GM18861 (cell line): ENCODE measurements around the gene LILRB4.
"Not testable (repeated sequence)": the region's sequence is repeated elsewhere in the genome, so short reads cannot be mapped to it uniquely, and the experiment has no call there.

ENCODE experiments used
- ATAC-seq: cut with Tn5 transposase; IDR thresholded peaks from one replicate; pipeline ENCODE4 v1.9.1; 2021; ENCODE audit not compliant: unreplicated experiment

The LILRB4 gene

DNA sequence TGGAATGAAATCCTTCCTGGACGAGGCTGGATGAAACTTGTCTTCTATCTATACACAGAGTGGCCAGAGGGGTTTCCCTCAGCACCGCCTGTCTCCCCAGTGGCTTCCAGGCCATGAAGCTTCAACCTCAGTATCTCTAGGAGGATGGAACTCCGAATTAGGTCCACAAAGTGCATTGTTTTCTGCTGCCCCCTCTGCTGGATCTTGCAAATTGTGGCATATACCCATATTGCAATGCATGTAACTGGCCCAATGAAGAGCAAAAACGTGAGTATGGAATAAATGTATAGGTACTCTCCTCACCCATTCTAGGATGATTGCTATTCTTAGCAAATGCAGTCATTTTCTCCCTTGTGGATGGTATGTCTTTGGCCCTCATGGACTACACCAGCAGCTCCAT is 14.7 kb upstream of the LILRB4 start:
- no peak for ATAC-seq

DNA sequence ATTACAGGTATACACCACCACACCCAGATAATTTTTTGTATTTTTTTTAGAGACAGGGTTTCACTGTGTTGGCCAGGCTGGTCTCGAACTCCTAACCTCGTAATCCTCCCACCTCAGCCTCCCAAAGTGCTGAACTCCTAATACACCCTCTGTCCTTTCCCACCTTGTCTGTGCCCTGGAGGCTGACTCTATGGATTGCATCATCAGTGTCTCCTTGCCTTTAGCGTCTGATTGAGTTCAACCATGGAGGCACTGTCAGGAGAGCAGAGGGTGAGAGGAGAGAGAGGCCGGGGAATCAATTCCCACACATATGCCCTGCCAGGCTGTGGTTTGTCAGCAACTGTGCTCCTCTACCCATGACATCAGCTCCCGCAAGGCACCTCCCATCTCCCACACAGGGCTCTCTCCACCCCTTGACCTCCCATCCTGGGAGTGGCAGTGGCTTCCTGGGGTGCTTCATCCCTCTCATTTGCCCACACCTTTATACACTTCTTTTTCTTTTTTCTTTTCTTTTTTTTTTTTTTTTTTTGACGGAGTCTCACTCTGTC is 12.6 kb upstream of the LILRB4 start:
- no peak for ATAC-seq

DNA sequence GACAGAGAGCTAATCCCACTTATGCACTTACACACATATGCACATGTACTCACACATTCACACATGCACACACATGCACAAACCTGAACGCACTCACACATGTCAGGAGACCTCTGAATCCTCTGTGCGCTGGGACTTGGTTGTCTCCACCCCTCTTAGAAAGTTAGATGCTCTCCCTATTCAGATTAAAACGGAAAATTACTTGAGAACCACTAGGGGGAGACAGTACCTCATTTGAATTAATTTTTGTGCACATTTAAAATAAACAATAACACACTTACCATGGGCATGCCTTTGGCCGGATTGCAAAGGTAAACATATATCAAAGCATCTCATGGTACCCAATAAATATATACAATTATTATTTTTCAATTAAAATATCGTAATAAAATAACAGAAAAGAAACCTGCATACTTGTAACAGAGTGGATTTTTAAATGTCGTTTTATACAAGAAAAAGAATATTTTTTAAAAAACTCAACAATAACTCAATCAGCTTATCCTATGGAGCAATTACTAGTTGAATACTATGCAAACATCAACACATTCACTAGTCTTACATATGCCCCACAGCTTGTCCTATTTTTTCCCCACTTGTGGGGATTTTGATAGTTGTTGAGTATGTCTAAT is 9.5 kb upstream of the LILRB4 start:
- ATAC-seq, result no peak

DNA sequence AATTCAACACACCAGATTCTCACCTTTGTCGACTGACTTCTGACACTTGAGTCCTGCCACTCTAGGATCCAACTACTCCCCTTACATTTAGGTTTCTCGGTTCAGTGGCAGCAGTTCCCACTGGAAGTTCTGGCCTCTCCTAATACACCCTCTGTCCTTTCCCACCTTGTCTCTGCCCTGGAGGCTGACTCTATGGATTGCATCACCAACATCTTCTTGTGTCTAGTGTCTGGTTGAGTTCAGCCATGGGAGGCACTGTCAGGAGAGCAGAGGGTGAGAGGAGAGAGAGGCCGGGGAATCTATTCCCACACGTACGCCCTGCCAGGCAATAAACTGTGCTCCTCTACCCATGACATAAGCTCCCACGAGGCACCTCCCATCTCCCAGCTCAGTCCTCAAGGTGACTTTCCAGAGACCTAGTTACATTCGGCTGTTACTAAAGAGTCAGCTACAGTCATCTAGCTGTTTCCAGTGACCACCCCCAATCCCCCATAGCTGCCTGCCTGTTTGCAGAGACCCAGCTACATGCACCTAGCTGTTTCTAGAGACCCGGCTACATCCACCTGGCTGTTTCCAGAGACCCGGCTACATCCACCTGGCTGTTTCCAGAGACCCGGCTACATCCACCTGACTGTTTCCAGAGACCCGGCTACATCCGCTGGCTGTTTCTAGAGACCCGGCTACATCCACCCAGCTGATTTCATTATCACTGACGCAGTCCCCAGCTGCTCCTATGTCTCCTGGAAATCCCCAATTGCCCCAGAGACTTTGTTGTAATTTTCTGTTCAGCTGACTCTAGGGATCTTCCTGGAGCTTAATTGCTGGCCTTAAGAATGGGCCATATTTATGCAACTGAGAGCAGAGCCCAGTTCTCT is 8.1 kb upstream of the LILRB4 start:
- no peak for ATAC-seq

DNA sequence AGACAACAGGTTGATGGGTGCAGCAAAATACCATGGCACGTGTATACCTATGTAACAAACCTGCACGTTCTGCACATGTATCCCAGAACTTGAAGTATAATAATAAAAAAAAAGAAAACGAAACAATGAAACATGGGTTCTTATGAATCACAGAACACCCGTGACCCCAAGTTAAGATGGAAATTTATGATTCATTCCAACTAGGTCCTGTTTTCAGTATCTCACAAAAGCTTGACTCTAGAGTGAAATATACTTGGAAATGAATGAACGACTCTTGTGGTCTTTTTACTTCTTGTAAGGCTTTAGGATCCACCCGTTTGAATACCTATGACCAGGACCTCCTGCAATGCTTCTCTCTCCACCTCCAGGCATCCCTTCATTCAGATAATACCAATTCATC is 3.5 kb upstream of the LILRB4 start:
- no peak for ATAC-seq

DNA sequence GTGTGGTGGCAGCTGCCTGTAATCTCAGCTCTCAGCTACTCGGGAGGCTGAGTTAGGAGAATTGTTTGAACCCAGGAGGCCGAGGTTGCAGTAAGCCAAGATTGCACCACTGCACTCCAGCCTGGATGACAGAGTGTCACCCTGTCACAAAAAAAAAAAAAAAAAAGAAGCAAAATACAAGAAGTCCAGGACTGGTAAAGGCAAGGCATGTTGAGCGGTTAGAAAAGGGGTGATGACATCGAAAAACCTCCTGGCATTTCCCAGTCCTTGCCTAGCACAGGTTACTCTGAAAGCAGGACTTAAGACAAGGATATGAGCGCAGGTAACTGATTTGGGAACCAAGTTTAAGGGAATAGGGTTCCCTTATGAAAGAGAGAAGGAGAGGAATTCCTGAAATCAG is 2.5 kb upstream of the LILRB4 start:
- no peak for ATAC-seq

DNA sequence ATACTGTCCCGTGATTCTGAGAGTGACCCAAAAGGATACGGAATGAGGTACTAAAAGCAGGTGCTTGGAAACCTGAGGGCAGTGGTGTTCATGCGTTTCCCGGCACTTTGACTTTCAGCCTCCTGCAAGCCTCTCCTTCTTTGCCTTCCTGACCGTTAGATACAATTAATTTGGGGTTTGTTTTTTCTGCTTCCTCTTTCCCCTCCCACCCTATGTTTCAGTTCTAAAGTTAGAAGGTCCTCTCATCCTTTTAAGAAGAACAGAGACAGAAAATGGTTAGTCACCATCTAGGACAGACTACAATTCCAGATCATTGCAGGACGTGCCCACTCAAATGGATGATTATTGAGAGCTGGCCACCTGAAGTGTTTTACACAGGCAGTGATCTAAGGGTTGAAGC is 1.8 kb upstream of the LILRB4 start:
- ATAC-seq, result no peak

DNA sequence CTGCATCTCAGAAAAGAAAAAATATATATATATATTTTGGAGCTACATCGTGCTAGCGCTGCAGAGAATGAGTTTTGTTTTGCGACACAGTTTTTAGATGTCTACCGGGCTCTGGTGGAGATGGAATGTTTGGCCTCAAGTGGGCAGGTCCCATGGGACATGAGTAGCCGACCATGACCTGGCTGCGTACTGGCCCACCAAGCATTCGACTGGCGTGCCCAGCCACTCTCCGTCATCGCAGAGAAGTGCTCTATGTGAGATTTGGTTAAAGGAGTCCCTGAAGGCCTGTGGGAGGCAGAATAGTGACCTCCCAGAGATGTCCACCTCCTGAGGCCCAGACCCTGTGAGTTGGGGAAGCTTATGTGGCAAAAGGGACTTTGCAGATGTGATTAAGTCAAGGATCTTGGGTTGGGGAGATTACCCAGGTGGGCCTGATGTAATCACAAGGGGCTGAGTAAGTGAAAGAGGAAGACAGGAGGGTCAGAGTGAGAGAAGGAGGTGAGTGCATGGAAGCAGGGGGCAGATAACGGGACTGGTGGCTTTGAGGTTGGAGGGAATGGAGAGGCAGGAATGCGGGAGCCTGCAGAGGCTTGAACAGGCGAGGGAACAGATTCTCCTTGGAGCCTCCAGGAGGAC is 821 bp upstream of the LILRB4 start:
- no peak for ATAC-seq

DNA sequence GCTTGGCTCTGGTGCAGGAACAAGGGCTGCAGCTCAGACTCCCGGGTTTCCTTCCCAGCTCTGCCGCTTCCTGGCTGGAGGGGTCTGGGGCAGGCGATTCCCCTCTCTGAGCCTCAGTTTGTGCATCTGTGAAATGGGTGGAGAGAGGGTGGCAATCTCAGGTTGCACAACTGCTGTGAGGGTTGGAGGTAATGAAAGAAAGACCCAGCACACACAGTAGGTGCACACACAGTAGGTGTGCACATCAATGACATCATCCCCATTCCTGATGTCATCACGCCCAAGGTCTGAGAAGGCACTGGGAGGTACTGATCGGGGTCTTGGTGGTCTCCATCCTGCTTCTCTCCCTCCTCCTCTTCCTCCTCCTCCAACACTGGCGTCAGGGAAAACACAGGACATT is 2.7 kb downstream of the LILRB4 start:
- no peak for ATAC-seq

DNA sequence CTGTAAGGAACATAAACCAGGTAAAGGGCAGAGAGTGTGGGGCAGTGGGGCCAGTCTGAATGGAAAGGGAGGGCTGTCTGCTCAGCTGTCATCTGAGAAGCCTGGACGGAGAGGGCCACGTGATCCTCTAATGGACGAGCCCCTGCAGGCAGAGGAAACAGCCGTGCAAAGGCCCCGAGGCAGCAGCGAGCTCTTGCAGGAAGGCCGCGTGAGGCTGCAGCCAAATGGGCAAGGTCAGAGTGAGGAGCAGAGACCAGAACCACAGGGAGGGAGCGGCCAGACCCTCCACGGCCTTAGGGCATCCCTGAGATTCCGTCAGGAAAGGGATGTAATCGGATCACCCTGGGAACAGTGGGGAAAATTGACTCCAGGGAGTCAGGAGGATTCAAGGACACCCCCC is 4.4 kb downstream of the LILRB4 start:
- ATAC-seq, result no peak

DNA sequence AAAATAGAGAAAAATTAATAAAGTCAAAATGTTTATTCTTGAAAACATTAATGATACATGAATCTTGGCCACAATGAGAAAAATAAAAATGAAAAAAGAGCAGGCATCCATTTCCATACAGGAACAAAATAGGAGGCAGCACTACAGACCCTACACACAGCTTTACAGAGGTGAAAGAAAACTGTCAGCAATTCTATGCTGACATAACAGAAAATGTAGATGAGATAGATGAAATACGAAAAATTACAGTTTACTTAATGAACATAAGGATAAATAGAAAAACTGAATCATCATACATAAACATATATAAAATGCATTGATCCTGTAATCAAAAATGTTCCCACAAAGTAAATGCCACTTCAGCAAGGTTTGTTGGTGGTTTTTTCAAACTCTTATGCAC is 5.6 kb downstream of the LILRB4 start:
- ATAC-seq, result no peak

DNA sequence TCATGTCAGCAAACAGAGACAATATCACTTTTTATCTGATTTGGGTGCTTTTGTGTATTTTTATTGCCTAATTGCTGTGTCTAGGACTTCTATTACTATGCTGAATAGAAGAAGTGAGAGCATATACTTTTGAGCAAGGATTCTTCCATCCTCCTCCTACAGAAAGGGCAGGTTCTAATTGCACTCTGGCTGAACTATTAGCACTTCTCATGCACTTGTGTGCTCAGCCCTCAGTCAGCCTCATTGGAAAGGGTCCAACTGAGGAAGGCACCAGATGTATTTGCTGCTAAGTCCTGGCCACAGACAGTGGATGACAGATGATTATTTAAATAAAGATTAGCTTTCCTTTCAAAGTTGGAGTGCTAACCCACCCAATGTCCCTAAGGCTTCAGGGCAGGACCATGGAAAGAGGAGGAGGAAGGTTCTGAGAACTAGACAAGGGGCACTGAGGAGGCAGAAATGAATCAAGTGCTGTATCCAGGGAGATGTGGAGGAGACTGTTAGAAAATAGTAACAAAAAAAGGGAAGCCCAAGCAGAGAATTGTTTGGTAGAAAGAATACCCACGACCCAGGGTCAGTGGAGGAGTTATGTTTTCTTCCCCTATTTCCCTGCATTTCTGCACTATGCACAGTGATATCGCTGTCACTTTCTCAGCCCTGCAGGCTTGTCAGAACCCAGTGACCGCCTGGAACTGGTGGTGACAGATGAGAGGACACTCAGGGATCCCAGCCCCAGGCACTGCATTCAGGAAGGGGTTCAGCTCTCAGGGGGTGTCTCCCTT is 8.0 kb downstream of the LILRB4 start:
- no peak for ATAC-seq

DNA sequence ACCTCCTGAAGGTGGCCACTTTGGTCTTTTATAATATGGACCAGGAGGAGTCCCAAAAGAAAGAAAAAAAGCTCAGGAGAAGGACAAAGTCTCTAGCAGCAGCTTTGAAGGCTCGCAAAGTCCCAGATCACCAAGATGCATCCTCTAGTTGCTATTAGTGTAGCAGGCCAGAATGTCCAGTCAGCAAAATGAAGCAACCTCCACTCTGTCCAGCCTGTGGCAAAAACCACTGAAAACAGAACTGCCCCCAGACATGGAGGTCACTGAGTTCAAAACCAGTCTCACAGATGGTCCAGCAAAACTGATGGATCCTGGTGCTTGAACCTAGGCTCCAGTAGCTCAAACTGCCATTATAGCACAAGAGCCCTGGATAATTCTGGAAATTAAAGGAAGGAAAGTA is 10.4 kb downstream of the LILRB4 start:
- ATAC-seq, result no peak

DNA sequence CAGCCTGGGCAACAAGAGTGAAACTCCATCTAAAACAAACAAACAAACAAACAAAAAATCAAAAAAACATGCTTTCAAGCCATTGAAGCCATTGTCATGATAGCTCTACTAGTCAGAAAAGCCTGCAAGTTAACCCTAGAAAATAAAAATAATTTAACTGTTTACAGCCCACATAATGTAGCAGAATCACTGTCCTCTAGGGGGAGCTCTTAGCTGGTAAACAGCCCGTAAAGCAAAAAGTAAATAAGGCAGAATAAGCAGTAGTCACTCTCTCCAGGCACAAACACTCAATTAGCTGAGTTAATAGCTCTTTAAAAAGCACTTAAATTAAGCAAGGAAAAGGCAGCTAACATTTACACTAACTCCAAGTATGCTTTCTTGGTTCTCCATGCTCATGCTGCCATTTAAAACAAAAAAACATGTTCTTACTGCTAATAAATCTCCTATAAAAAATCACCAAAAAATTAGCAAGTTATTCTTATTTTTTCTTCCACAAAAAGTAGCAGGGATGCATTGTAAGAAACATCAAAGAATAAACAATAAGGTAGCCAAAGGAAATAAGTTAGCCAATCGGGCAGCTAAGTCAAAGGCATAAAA is 11.3 kb downstream of the LILRB4 start:
- no peak for ATAC-seq

DNA sequence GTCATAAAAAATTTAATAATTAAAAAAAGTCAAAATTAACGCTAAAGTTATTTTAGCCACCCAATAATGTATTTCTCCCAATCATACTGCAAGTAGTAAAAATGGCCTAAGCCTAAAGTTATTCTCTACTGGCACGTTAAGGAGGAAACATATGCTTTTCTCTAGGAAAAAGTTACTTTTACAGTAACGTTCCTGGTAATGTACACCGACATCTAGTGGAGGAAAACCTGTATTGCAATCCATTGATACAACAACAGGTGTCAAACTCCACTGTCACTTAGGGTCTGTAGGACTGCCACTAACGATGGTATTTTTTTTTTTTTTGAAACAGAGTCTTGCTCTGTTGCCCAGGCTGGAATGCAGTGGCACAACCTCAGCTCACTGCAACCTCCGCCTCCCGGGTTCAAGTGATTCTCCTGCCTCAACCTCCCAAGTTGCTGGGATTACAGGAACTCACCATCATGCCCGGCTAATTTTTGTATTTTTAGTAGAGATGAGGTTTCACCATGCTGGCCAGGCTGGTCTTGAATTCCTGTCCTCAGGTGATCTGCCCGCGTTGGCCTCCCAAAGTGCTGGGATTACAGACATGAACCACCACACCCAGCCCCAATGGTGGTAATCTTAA is 13.5 kb downstream of the LILRB4 start:
- ATAC-seq, result not testable (repeated sequence)

DNA sequence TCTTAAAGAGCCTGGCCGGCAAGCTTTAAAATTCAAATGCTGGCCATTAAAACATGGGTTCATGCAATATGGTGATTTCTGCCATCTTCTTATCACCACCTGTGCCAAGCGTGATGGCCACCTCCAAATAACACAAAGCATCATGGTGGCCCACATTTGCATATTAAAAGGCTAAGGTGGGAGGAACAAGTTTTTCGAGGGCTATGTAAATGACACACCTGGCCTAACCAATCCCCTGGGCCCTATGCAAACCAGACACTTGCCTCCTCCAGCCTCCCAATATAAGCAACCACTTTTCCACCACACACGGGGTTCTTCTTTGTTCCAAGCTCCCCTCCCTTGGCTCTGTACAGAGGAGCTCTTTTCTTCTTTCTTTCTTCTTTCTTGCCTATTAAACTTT is 14.4 kb downstream of the LILRB4 start:
- ATAC-seq, result no peak

DNA sequence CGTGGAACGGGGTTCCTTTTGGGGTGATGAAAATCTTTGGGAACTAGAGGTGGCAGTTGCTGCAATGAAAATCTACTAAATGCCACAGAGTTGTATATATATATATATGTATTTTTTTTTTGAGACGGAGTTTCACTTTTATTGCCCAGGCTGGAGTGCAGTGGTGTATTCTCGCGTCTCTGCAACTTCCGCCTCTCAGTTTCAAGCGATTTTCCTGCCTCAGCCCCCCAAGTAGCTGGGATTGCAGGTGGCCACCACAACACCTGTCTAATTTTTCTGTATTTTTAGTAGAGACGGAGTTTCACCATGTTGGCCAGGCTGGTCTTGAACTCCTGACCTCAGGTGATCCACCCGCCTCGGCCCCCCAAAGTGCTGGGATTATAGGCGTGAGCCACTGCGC is 18.8 kb downstream of the LILRB4 start:
- ATAC-seq, result not testable (repeated sequence)

DNA sequence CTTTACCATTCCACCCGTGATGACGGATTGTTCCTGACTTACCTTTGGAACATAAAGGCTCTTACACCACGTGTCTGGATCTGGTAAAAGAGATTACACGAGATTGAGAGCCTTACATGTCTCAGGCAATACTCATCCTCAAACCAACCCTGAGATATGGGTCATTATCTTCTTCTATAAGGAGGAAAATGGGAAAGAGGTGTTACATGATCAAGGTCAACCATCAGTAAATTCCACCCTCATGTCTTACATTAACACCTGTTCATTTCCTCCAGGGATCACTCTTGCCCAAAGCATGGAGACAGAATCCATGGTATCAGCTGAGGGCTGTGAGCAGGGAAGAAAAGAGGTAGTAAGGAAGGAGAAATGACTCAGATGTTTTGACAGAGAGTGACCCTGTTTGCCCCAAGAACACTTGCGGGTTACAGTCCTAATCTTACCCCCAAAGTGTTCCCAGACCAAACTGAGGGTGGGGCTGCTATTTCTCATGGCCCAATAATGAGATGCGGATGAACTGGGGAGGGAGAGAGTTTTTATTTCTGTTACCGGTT is 19.6 kb downstream of the LILRB4 start:
- no peak for ATAC-seq

DNA sequence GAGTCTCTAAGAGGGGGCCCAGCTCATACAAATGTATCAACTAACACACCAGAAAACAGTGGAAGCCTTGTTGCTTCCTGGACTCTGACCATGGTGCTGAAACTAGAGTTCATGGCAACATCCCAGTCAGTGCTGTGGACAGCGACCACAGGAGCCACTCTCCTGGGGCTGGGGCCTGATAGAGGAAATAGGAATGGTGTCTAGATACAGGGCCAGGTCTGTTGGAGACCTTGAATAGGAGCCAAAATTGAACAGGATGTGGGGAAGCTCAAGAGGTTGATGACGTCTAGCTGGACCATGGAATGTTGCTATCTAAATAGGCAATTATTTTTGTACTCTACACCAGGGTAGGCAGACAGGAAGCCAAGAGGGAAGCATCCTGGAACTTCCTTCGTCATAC is 21.7 kb downstream of the LILRB4 start:
- ATAC-seq, result no peak
